ENCODE data around the gene STARD9. TPM values are rescaled to one million over a fixed set of nuclear protein-coding genes. Genes with fewer than 3 reads are reported as not detected.
A peak's percentile ranks its signal among the peaks of the same experiment; 100 is the strongest.

STARD9 gene
- total and polyA plus RNA-seq, 9 of the 15 experiments (the other 6 are each of a cell fraction or from before 2014, with no cell fraction given), result 0.45 to 6.0 (median 3.6) TPM

DNA sequence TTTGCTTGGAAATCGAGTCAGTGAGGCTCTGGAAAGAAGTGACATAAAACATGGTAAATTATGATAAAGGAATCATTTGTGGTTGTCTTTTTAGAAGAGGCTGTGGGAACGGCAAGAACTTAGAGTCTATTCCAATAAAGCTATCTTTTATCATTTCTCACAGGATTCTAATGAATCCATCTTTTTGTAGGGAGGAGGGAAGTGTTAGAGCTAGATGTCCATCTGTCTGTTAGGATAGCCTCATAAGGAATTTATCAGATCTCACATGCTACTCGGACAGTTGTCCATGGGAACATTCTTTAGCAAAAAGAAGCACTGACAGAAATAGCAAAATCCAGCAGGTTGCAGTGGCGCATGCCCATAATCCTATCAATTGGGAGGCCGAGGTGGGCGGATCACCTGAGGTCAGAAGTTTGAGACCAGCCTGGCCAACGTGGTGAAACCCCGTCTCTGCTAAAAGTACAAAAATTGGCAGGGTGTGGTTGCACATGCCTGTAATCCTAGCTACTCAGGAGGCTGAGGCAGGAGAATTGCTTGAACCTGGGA, 37.0 kb downstream of the STARD9 start:
- CTCF ChIA-PET (ENCODE audit: low intra/inter-chr PET ratio), result interaction anchor here (0.6 kb wide), 1 partner anchor 21 kb away, joined by 5 read pairs; no protein-coding TSS in a partner anchor
- H3K79me2 ChIP-seq (ENCODE audit: control insufficient read depth, insufficient read depth, low read length), result no peaks in the 10 kb centered on the region
- H3K27ac ChIP-seq (ENCODE audit: extremely low read depth, low read depth, low read length), result no peak overlapping the region
- no peaks in the 10 kb centered on the region for H3K9me3 ChIP-seq (replicated peaks; ENCODE audit: control insufficient read depth, insufficient read depth, low read depth, low read length)
- in situ Hi-C loops (cut with MboI), result no loop called here
- BruUV-seq (replicated peaks), result no TSS peak
- DNase-seq (ENCODE audit: extremely low read depth in 1 of 4, low spot score in 3 of 4) (peak in 1 of 4 experiments; percentile 46), ATAC-seq (peak; percentile 32; the same call in 2 of the 3 replicates), FAIRE-seq (no peak)
- no peak overlapping the region for H3K4me3 ChIP-seq
- intact Hi-C loops (cut with micrococcal nuclease), result no loop called here
- H4K20me1 ChIP-seq (replicated peaks; ENCODE audit: control insufficient read depth, insufficient read depth, low read length), result no peaks in the 10 kb centered on the region
- H3K27me3 ChIP-seq (ENCODE audit: control insufficient read depth in 2 of 2, insufficient read depth in 2 of 2, low read length in 2 of 2), result no peaks in the 10 kb centered on the region
- H2AFZ ChIP-seq (ENCODE audit: low read depth, low read length), result peak overlapping the region; percentile 29; the same call in 1 of the 2 replicates
- H3K4me2 ChIP-seq (ENCODE audit: insufficient read depth, low read length), result no peak overlapping the region; the same call in 1 of the 2 replicates
- H3K4me1 ChIP-seq (replicated peaks in 1 of 2; ENCODE audit: control insufficient read depth in 2 of 2, insufficient read depth in 2 of 2, low read length in 2 of 2), result peaks cover 13 to 28% of the 10 kb centered on the region in 2 experiments; a peak in 4 of 5 replicates
- no peaks in the 10 kb centered on the region for H3K36me3 ChIP-seq (ENCODE audit: control insufficient read depth, insufficient read depth, low read length)
- H3K9ac ChIP-seq (ENCODE audit: insufficient read depth in 1 of 2, low read depth in 2 of 2, low read length in 2 of 2), result no peak overlapping the region
- POLR2A ChIA-PET, result interaction anchor here (1.0 kb wide), 1 partner anchor 17 kb away, joined by 3 read pairs; no protein-coding TSS in a partner anchor
- no peaks in the 10 kb centered on the region for H3K9me1 ChIP-seq (ENCODE audit: control insufficient read depth, insufficient read depth, low read length)
- 9% methylated on average over 8 of the region's 8 CpGs for WGBS (ENCODE audit: insufficient coverage, low coverage, missing lambda C conversion rate)
- TF ChIP-seq KLF1 (tag; IDR thresholded peaks at IDR 0.05) (no peak), ARID3A (IDR thresholded peaks at IDR 0.05; ENCODE audit: borderline replicate concordance, low read depth, low read length) (no peak), NFATC3 (IDR thresholded peaks at IDR 0.05) (no peak), CCNT2 (IDR thresholded peaks at IDR 0.05; ENCODE audit: borderline replicate concordance, extremely low read depth, insufficient read length, low read depth, low read length) (peak; percentile 21), NCOR1 (IDR thresholded peaks at IDR 0.05) (peak; percentile 45; the same call in 1 of the 2 replicates), HSF4 (CRISPR knock-in tag; IDR thresholded peaks at IDR 0.05; ENCODE audit: borderline replicate concordance) (no peak), CSDE1 (IDR thresholded peaks at IDR 0.05) (no peak), GMEB1 (CRISPR knock-in tag; IDR thresholded peaks at IDR 0.05) (no peak), CBFA2T2 (conservative IDR thresholded peaks at IDR 0.05) (peak; percentile 46), TEAD4 (IDR thresholded peaks at IDR 0.05; ENCODE audit: low read length) (peak; percentile 77), TEAD4 (CRISPR knock-in tag; IDR thresholded peaks at IDR 0.05; ENCODE audit: borderline replicate concordance) (no peak), TAL1 (IDR thresholded peaks at IDR 0.05) (peak; percentile 53; the same call in 1 of the 2 replicates), NRF1 (conservative IDR thresholded peaks at IDR 0.05 in 1 of 2, IDR thresholded peaks at IDR 0.05 in 1 of 2) (peak; percentile 54 to 67), RBM22 (IDR thresholded peaks at IDR 0.05; ENCODE audit: low read depth, low read length, poor library complexity, severe bottlenecking) (no peak), MTA1 (IDR thresholded peaks at IDR 0.05; ENCODE audit: borderline replicate concordance) (no peak), TCF3 (CRISPR knock-in tag; IDR thresholded peaks at IDR 0.05) (peak; percentile 40; the same call in 1 of the 2 replicates), FIP1L1 (IDR thresholded peaks at IDR 0.05; ENCODE audit: low read depth, low read length, poor library complexity, severe bottlenecking) (no peak)
- TF ChIP-seq, protein P1, sequence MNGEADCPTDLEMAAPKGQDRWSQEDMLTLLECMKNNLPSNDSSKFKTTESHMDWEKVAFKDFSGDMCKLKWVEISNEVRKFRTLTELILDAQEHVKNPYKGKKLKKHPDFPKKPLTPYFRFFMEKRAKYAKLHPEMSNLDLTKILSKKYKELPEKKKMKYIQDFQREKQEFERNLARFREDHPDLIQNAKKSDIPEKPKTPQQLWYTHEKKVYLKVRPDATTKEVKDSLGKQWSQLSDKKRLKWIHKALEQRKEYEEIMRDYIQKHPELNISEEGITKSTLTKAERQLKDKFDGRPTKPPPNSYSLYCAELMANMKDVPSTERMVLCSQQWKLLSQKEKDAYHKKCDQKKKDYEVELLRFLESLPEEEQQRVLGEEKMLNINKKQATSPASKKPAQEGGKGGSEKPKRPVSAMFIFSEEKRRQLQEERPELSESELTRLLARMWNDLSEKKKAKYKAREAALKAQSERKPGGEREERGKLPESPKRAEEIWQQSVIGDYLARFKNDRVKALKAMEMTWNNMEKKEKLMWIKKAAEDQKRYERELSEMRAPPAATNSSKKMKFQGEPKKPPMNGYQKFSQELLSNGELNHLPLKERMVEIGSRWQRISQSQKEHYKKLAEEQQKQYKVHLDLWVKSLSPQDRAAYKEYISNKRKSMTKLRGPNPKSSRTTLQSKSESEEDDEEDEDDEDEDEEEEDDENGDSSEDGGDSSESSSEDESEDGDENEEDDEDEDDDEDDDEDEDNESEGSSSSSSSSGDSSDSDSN (IDR thresholded peaks at IDR 0.05; ENCODE audit: borderline replicate concordance in 1 of 2, low read depth in 2 of 2, low read length in 2 of 2), result no peak
